Measurements from ENCODE around the gene C6orf118. TPM values are rescaled to one million over a fixed set of nuclear protein-coding genes. Genes with fewer than 3 reads are reported as not detected.

The C6orf118 gene
- not detected for total RNA-seq (2013)
- polyA plus RNA-seq: not detected
- not detected in 2 replicates for polyA minus RNA-seq
- 0 to 0.90 (median 0.04) reads per million in 11 experiments for total RNA-seq

GRCh38 chr6:165308926-165309731 is at the start of gene C6orf118:
TSS of gene C6orf118 (minus strand) at chr6:165309605. CDS start at chr6:165309586, 19 bp downstream.
- H3K4me3 Mint-ChIP-seq: peak within 1 kb of the TSS in 1 of 2 donors; percentile 64
- peaks cover 9 to 13% (median 10%) of the 10 kb centered on the region in 3 donors for H3K27me3 Mint-ChIP-seq (ENCODE audit: low read depth in 3 of 3)
- TF ChIP-seq CTCF (IDR thresholded peaks at IDR 0.05): no peak
- Histone ChIP-seq H4K20me1 (ENCODE audit: insufficient read depth, low read length) (no peaks in the 10 kb centered on the region), H3K27me3 (ENCODE audit: control insufficient read depth in 2 of 2, insufficient read depth in 2 of 2, low read length in 2 of 2) (no peaks in the 10 kb centered on the region), H3K4me3 (replicated peaks in 1 of 3; ENCODE audit: low read depth in 2 of 3, low read length in 3 of 3) (no peak within 1 kb of the TSS), H3K36me3 (replicated peaks in 1 of 2; ENCODE audit: control insufficient read depth in 1 of 2, insufficient read depth in 2 of 2, low read length in 2 of 2) (no peaks in the 10 kb centered on the region), H3K4me2 (replicated peaks; ENCODE audit: extremely low read depth, low read length, poor library complexity, severe bottlenecking) (no peak within 1 kb of the TSS), H2AFZ (ENCODE audit: insufficient read depth, low read depth, low read length, poor library complexity, severe bottlenecking) (no peak within 1 kb of the TSS), H3K9me3 (replicated peaks in 1 of 2; ENCODE audit: control insufficient read depth in 1 of 2, insufficient read depth in 1 of 2, low read length in 2 of 2) (no peaks in the 10 kb centered on the region), H3K9ac (ENCODE audit: insufficient read depth, low read length, poor library complexity, severe bottlenecking) (no peak within 1 kb of the TSS), H3K27ac (ENCODE audit: low read depth in 1 of 2, low read length in 2 of 2) (no peak within 1 kb of the TSS), H3K79me2 (ENCODE audit: insufficient read depth, low read length) (no peaks in the 10 kb centered on the region), H3K4me1 (ENCODE audit: control insufficient read depth in 1 of 2, insufficient read depth in 2 of 2, low read length in 2 of 2) (no peaks in the 10 kb centered on the region)
- no peaks in the 10 kb centered on the region for H3K4me1 Mint-ChIP-seq
- intact Hi-C loops (cut with micrococcal nuclease): no loop called here
- no peaks in the 10 kb centered on the region for H3K36me3 Mint-ChIP-seq
- WGBS (ENCODE audit: insufficient coverage): 7% methylated on average over 28 of the region's 35 CpGs
- DNase-seq: no peak
- peaks cover 0 to 11% (median 1%) of the 10 kb centered on the region in 7 donors for H3K9me3 Mint-ChIP-seq
- no peak within 1 kb of the TSS for H3K27ac Mint-ChIP-seq

- 77% methylated on average over 4 of the region's 4 CpGs for WGBS (ENCODE audit: insufficient coverage)
- H3K4me3 Mint-ChIP-seq: no peak overlapping the region
Measured at GRCh38 chr6:165345700-165346099, 36.3 kb upstream of the C6orf118 start.

More at GRCh38 chr6:165345700-165346099, 36.3 kb upstream of the C6orf118 start:
- Histone ChIP-seq H3K4me3 (replicated peaks in 1 of 3; ENCODE audit: low read depth in 2 of 3, low read length in 3 of 3) (no peak overlapping the region), H4K20me1 (ENCODE audit: insufficient read depth, low read length) (no peaks in the 10 kb centered on the region), H3K27me3 (ENCODE audit: control insufficient read depth in 2 of 2, insufficient read depth in 2 of 2, low read length in 2 of 2) (no peaks in the 10 kb centered on the region), H3K4me1 (ENCODE audit: control insufficient read depth in 1 of 2, insufficient read depth in 2 of 2, low read length in 2 of 2) (no peaks in the 10 kb centered on the region), H3K36me3 (replicated peaks in 1 of 2; ENCODE audit: control insufficient read depth in 1 of 2, insufficient read depth in 2 of 2, low read length in 2 of 2) (no peaks in the 10 kb centered on the region), H3K79me2 (ENCODE audit: insufficient read depth, low read length) (no peaks in the 10 kb centered on the region), H3K9me3 (replicated peaks in 1 of 2; ENCODE audit: control insufficient read depth in 1 of 2, insufficient read depth in 1 of 2, low read length in 2 of 2) (peaks cover 10 to 16% of the 10 kb centered on the region in 2 donors), H2AFZ (ENCODE audit: insufficient read depth, low read depth, low read length, poor library complexity, severe bottlenecking) (no peak overlapping the region), H3K4me2 (replicated peaks; ENCODE audit: extremely low read depth, low read length, poor library complexity, severe bottlenecking) (no peak overlapping the region), H3K9ac (ENCODE audit: insufficient read depth, low read length, poor library complexity, severe bottlenecking) (no peak overlapping the region), H3K27ac (ENCODE audit: low read depth in 1 of 2, low read length in 2 of 2) (no peak overlapping the region)
- no peak overlapping the region for H3K27ac Mint-ChIP-seq
- H3K9me3 Mint-ChIP-seq: peaks cover 3 to 17% (median 6%) of the 10 kb centered on the region in 7 donors
- no peaks in the 10 kb centered on the region for H3K27me3 Mint-ChIP-seq (ENCODE audit: low read depth in 3 of 3)
- TF ChIP-seq CTCF (IDR thresholded peaks at IDR 0.05): no peak
- no peaks in the 10 kb centered on the region for H3K4me1 Mint-ChIP-seq
- intact Hi-C loops (cut with micrococcal nuclease): no loop called here
- H3K36me3 Mint-ChIP-seq: no peaks in the 10 kb centered on the region
- no peak for DNase-seq
